Tibial nerve (tissue), 4 donors: ENCODE results near the gene FYB2. TPM values are rescaled to one million over a fixed set of nuclear protein-coding genes. Genes with fewer than 3 reads are reported as not detected.

Experiments
- DNase-seq, 2 donors: peaks; one replicate each; pipeline ENCODE4 v3.0.0-alpha.2; 2019; ENCODE audit warnings: low spot score in 2 of 2
- H3K27ac ChIP-seq, 4 donors: fragments of 200-600 bp; sonication (generic) in 3 of 4; one replicate each; pipeline ENCODE4 v1.5.1; 2017 to 2019; ENCODE audit warnings: mild to moderate bottlenecking in 1 of 4
- H3K27me3 ChIP-seq, 2 donors: fragments of 200-600 bp; sonication (generic) in 1 of 2; one replicate each; pipeline versions ENCODE4 v1.5.1 to v1.6.0; 2017 to 2019
- H3K36me3 ChIP-seq, 3 donors: fragments of 200-600 bp; sonication (generic); one replicate each; pipeline ENCODE4 v1.5.1; 2018 to 2019
- H3K4me1 ChIP-seq, 4 donors: fragments of 200-600 bp; sonication (generic) in 3 of 4; one replicate each; pipeline ENCODE4 v1.5.1; 2017 to 2019
- H3K4me3 ChIP-seq, 4 donors: fragments of 200-600 bp; sonication (generic) in 3 of 4; one replicate each; pipeline ENCODE4 v1.5.1; 2017 to 2019; ENCODE audit warnings: mild to moderate bottlenecking in 1 of 4, moderate library complexity in 1 of 4
- H3K9me3 ChIP-seq, 4 donors: fragments of 200-600 bp; sonication (generic) in 3 of 4; one replicate each; pipeline ENCODE4 v1.5.1; 2017 to 2019
- EP300 ChIP-seq, 2 donors: sonication (generic); formaldehyde crosslinking; IDR thresholded peaks; one replicate each; pipeline ENCODE4 v1.6.1; 2017; ENCODE audit warnings: antibody characterized with exemption in 2 of 2, mild to moderate bottlenecking in 1 of 2
- POLR2A ChIP-seq, 2 donors: fragments of 450-650 bp; IDR thresholded peaks; one replicate each; pipeline ENCODE4 v1.6.1; 2017; ENCODE audit warnings: antibody characterized with exemption in 2 of 2, mild to moderate bottlenecking in 2 of 2, moderate library complexity in 2 of 2
- WGBS, 2 donors: methylation state at CpG; one replicate each; pipeline ENCODE4 v1.1.5; 2018; 5-methylcytosine and 5-hydroxymethylcytosine counted together
- total RNA-seq, 4 donors: library from RNA; depleted of rRNA; stranded (reverse); fragments of >200 nt; gene quantifications; one replicate each; pipeline ENCODE4 v1.1.0, GENCODE V29; 2016
- TF ChIP-seq, protein P1 (sequence below), 5 experiments: fragments of 200-600 bp in 3 of 5; fragments of 450-650 bp in 2 of 5; sonication (generic) in 3 of 5; IDR thresholded peaks; one replicate each; pipeline ENCODE4 v1.5.1; 2016 to 2019; ENCODE audit warnings: antibody characterized with exemption in 5 of 5, mild to moderate bottlenecking in 3 of 5, moderate library complexity in 2 of 5

FYB2 gene
- total RNA-seq, 4 donors from 2014 or later = not detected

DNA sequence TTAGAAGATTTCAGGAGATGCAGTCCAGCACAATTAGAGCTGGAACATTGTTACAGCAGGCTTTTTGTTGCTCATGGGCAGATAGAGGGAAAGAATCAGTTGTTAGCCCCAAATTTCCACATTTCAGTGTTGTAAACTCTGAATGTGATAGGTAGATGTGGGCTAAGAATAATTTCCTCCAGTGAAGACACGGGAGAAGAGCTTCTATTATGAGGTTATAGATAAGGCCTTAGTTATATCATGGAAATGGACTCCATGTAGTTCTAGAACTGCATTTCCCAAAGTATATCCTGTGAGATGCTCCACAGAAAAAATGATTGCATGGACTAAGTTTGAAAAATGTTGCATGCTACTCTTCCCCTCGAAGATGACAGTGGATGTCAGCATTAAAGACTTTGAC lies 109.2 kb downstream of the FYB2 start:
- H3K36me3 ChIP-seq = peaks cover 0 to 24% (median 0%) of the 10 kb centered on the region in 3 donors
- no peak overlapping the region for H3K4me3 ChIP-seq
- H3K27me3 ChIP-seq = no peaks in the 10 kb centered on the region
- 70 to 72% methylated on average over 2 of the region's 2 CpGs for WGBS, 2 donors
- no peak overlapping the region for H3K27ac ChIP-seq
- TF ChIP-seq POLR2A (IDR thresholded peaks at IDR 0.05) = no peak
- TF ChIP-seq EP300 (IDR thresholded peaks at IDR 0.05) = no peak
- TF ChIP-seq, protein P1, sequence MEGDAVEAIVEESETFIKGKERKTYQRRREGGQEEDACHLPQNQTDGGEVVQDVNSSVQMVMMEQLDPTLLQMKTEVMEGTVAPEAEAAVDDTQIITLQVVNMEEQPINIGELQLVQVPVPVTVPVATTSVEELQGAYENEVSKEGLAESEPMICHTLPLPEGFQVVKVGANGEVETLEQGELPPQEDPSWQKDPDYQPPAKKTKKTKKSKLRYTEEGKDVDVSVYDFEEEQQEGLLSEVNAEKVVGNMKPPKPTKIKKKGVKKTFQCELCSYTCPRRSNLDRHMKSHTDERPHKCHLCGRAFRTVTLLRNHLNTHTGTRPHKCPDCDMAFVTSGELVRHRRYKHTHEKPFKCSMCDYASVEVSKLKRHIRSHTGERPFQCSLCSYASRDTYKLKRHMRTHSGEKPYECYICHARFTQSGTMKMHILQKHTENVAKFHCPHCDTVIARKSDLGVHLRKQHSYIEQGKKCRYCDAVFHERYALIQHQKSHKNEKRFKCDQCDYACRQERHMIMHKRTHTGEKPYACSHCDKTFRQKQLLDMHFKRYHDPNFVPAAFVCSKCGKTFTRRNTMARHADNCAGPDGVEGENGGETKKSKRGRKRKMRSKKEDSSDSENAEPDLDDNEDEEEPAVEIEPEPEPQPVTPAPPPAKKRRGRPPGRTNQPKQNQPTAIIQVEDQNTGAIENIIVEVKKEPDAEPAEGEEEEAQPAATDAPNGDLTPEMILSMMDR (IDR thresholded peaks at IDR 0.05) = no peak
- H3K9me3 ChIP-seq = no peaks in the 10 kb centered on the region
- H3K4me1 ChIP-seq = no peaks in the 10 kb centered on the region
- DNase-seq = no peak

DNA sequence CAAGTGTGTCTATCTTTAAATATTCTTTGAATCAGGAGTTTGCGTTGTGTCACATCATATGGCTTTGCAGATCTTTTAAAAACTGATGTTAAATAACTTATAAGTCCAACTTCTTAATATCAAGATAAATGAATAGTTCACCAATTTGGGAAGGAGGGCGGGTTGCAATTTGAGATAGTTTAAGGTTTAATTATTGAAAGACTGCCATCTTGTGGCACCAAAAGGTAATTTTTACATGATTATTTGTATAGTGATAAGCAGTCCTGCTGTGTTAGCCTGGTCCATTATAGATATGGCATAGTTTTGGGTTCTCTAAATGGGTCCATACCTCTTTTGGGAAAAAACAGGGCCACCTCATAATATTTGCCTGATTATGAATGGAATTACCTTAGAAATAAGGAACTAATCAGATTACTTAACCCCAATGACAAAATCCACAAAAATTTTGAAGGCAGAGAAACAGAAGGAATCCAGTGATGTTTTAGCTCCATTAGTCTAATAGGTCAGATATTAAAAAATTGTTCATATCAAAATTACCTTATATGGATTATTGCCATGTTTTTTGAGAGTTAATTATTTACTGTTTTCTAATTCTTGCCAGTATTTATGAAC lies 109.8 kb downstream of the FYB2 start:
- Histone ChIP-seq H3K27me3 (no peaks in the 10 kb centered on the region), H3K4me1 (no peaks in the 10 kb centered on the region), H3K27ac (no peak overlapping the region), H3K36me3 (peaks cover 0 to 28% (median 0%) of the 10 kb centered on the region in 3 donors), H3K4me3 (no peak overlapping the region), H3K9me3 (no peaks in the 10 kb centered on the region)
- DNase-seq = peak in 1 of 2 donors; percentile 73
- TF ChIP-seq, protein P1 (IDR thresholded peaks at IDR 0.05) = peak; percentile 44 to 63 (median 58)
- no peak for TF ChIP-seq POLR2A (IDR thresholded peaks at IDR 0.05)
- WGBS, 2 donors = 9 to 20% methylated on average over 2 of the region's 2 CpGs

DNA sequence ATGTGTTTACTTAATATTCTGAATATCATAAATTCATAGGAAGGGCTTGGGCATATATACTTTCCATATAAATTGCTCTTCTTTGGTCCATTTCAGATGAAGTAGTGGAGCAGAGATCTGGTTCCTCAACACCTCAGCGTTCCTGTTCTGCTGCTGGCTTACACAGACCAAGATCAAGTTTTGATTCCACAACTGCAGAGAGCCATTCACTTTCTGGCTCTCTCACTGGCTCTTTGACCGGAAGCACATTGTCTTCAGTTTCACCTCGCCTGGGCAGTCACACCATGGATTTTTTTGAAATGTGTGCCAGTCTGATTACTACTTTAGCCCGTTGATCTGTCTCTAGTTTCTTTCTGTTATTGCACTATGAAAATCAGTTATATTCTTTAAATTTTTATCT lies 111.8 kb downstream of the FYB2 start:
- no peak for DNase-seq
- H3K27me3 ChIP-seq = no peaks in the 10 kb centered on the region
- 87 to 91% methylated on average over 4 of the region's 4 CpGs for WGBS, 2 donors
- peaks cover 0 to 43% (median 0%) of the 10 kb centered on the region in 3 donors for H3K36me3 ChIP-seq
- no peak overlapping the region for H3K27ac ChIP-seq
- H3K4me3 ChIP-seq = no peak overlapping the region
- H3K9me3 ChIP-seq = peaks cover 0 to 9% (median 0%) of the 10 kb centered on the region in 4 donors
- H3K4me1 ChIP-seq = no peaks in the 10 kb centered on the region
- TF ChIP-seq, protein P1 (IDR thresholded peaks at IDR 0.05) = no peak
- no peak for TF ChIP-seq POLR2A (IDR thresholded peaks at IDR 0.05)
- TF ChIP-seq EP300 (IDR thresholded peaks at IDR 0.05) = no peak

DNA sequence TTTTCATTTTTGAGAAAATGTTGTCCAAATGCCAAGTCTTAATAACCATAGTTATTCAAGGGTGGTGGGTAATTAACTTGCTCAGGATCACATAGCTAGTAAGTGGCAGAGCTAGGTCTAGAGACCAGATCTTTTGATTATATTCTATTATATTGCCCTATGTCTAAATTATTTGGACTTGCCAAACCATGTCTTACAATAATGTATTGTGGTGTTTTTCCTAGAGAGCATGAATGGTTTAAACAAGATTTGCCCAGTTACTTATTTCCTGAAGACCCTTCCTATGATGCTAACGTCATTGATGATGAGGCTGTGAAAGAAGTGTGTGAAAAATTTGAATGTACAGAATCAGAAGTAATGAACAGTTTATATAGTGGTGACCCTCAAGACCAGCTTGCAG lies 115.5 kb downstream of the FYB2 start:
- peaks cover 0 to 69% (median 0%) of the 10 kb centered on the region in 3 donors for H3K36me3 ChIP-seq

DNA sequence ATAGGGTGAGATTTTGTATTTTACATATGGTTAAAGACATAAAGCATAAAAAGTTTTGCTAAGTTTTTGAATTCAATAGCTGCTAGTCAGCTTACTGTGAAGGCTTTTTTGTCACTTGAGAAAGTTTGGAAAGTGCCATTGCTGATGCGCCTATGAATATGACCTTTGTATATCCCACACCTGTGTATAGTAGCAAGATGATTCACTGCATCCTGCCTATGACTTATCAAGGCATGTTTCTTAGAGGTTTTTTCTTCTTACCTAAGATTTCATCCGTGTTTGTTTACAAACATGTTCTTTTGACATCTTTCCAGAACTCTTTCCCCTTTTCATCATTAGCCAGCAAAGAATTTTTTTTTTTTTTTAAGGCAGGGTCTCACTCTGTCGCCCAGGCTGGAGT lies 122.5 kb downstream of the FYB2 start:
- Histone ChIP-seq H3K4me1 (no peaks in the 10 kb centered on the region), H3K27ac (no peak overlapping the region), H3K9me3 (peaks cover 0 to 13% (median 0%) of the 10 kb centered on the region in 4 donors), H3K4me3 (no peak overlapping the region), H3K36me3 (peaks cover 0 to 34% (median 0%) of the 10 kb centered on the region in 3 donors), H3K27me3 (no peaks in the 10 kb centered on the region)
- no peak for DNase-seq
- 88% methylated on average over 3 of the region's 3 CpGs for WGBS, 2 donors
- TF ChIP-seq, protein P1 (IDR thresholded peaks at IDR 0.05) = no peak
- TF ChIP-seq EP300 (IDR thresholded peaks at IDR 0.05) (no peak), POLR2A (IDR thresholded peaks at IDR 0.05) (no peak)

More for the DNA sequence above, 115.5 kb downstream of the FYB2 start:
- Histone ChIP-seq H3K9me3 (peaks cover 0 to 22% (median 0%) of the 10 kb centered on the region in 4 donors), H3K27me3 (no peaks in the 10 kb centered on the region), H3K27ac (no peak overlapping the region), H3K4me3 (no peak overlapping the region), H3K4me1 (no peaks in the 10 kb centered on the region)
- no peak for DNase-seq
- TF ChIP-seq, protein P1 (IDR thresholded peaks at IDR 0.05) = no peak
- no peak for TF ChIP-seq EP300 (IDR thresholded peaks at IDR 0.05)
- TF ChIP-seq POLR2A (IDR thresholded peaks at IDR 0.05) = no peak
- WGBS, 2 donors = 83 to 90% methylated on average over 1 of the region's 1 CpG
